K562 (cell line): ENCODE results near the gene PPFIA3. TPM values are rescaled to one million over a fixed set of nuclear protein-coding genes. Genes with fewer than 3 reads are reported as not detected.

Source experiments
- ARID2 ChIP-seq: fragments of 450-650 bp; IDR thresholded peaks from 2 replicates; pipeline ENCODE4 v1.6.1; 2017; ENCODE audit warnings: antibody characterized with exemption, mild to moderate bottlenecking
- CHCHD3 ChIP-seq: fragments of 250-450 bp; sonication (Bioruptor Pico); IDR thresholded peaks from 2 replicates; pipeline ENCODE4 v2.1.2; 2022; ENCODE audit warnings: mild to moderate bottlenecking
- CTBP1 ChIP-seq: fragments of 450-650 bp; IDR thresholded peaks from 2 replicates; pipeline ENCODE4 v1.6.1; 2016; ENCODE audit warnings: borderline replicate concordance
- DACH1 ChIP-seq: fragments of 450-650 bp; IDR thresholded peaks from 2 replicates; pipeline ENCODE4 v1.6.1; 2018; ENCODE audit not compliant: partially characterized antibody
- HMGXB4 ChIP-seq: sonication (generic); formaldehyde crosslinking; IDR thresholded peaks from 2 replicates; pipeline ENCODE4 v1.8.1; 2023; ENCODE audit warnings: mild to moderate bottlenecking, missing genetic modification reagents
- IFI16 ChIP-seq: fragments of 250-450 bp; sonication (Bioruptor Pico); IDR thresholded peaks from 2 replicates; pipeline ENCODE4 v2.1.2; 2022; ENCODE audit warnings: mild to moderate bottlenecking, inconsistent platforms
- KLF1 ChIP-seq: fragments of 450-650 bp; IDR thresholded peaks from 2 replicates; pipeline ENCODE4 v1.6.1; 2016; ENCODE audit warnings: missing genetic modification characterization, missing compliant biosample characterization
- NRF1 ChIP-seq, 2 experiments: fragments of 450-650 bp; IDR thresholded peaks in 1 of 2; conservative IDR thresholded peaks in 1 of 2; 2 replicates each; pipeline ENCODE4 v1.6.1; 2014; ENCODE audit warnings: mild to moderate bottlenecking in 2 of 2
- POLR2G ChIP-seq: fragments of 200-400 bp; formaldehyde crosslinking; IDR thresholded peaks from 2 replicates; pipeline ENCODE4 v1.6.1; 2017; ENCODE audit warnings: low read depth, mild to moderate bottlenecking, antibody characterized with exemption, low read length, moderate library complexity
- PTTG1 ChIP-seq: fragments of 450-650 bp; IDR thresholded peaks from 2 replicates; pipeline ENCODE4 v1.6.1; 2016; ENCODE audit warnings: low read depth, mild to moderate bottlenecking, missing genetic modification characterization, missing compliant biosample characterization
- REST ChIP-seq, 2 experiments: fragments of 450-650 bp; formaldehyde crosslinking in 1 of 2; IDR thresholded peaks; 2 replicates each; pipeline versions ENCODE4 v1.4.0 to v1.6.1; 2014 to 2020; ENCODE audit warnings: mild to moderate bottlenecking in 2 of 2, borderline replicate concordance in 1 of 2, low read depth in 1 of 2
- STAG1 ChIP-seq: sonication (generic); formaldehyde crosslinking; IDR thresholded peaks from 2 replicates; pipeline ENCODE4 v1.5.0; 2020; ENCODE audit warnings: missing genetic modification reagents, borderline replicate concordance
- ZNF140 ChIP-seq: fragments of 250-450 bp; sonication (Bioruptor Pico); IDR thresholded peaks from 2 replicates; pipeline ENCODE4 v1.8.0; 2021; ENCODE audit warnings: moderate library complexity, mild to moderate bottlenecking, inconsistent platforms
- ZNF639 ChIP-seq, 2 experiments: fragments of 200-800 bp in 1 of 2; sonication (Bioruptor generic) in 1 of 2; sonication (generic) in 1 of 2; formaldehyde crosslinking in 1 of 2; IDR thresholded peaks in 1 of 2; conservative IDR thresholded peaks in 1 of 2; 2 replicates each; pipeline versions ENCODE4 v1.5.0 to v1.6.1; 2016 to 2020; ENCODE audit warnings: missing compliant biosample characterization in 1 of 2, missing genetic modification characterization in 1 of 2, missing genetic modification reagents in 1 of 2
- ZZZ3 ChIP-seq: fragments of 450-650 bp; IDR thresholded peaks from 2 replicates; pipeline ENCODE4 v1.6.1; 2016; ENCODE audit warnings: antibody characterized with exemption, mild to moderate bottlenecking, moderate library complexity
- polyA plus RNA-seq, 8 experiments: library from polyadenylated mRNA; depleted of rRNA in 4 of 8; stranded (reverse) in 5 of 8; unstranded in 3 of 8; fragments of >200 nt; fragmentation: Nextera tagmentation in 2 of 8; fragmentation: Illumina TruSeq in 1 of 8; extraction: Ambion mirVana in 2 of 8; extraction: Trizol in 1 of 8; gene quantifications; 2 replicates each; pipeline versions ENCODE4 v1.2.1 to v1.2.3, GENCODE V29; 2011 to 2014; ENCODE audit warnings: inconsistent platforms in 1 of 8, missing spikeins in 1 of 8
- total RNA-seq, 7 experiments: library from RNA; depleted of rRNA in 6 of 7; stranded (reverse); fragments of >200 nt in 6 of 7; fragmentation: Illumina TruSeq in 2 of 7; extraction: Trizol in 2 of 7; gene quantifications; 2 replicates each; pipeline versions ENCODE4 v1.2.1 to v1.2.3, GENCODE V29; 2011 to 2021; ENCODE audit warnings: low replicate concordance in 1 of 7

The PPFIA3 gene
- total and polyA plus RNA-seq, 9 of the 15 experiments (the other 6 are each of a cell fraction or from before 2014, with no cell fraction given), result 0.10 to 53.0 (median 17.6) TPM

GRCh38 chr19:49085020-49085867 is 34.1 kb upstream of the PPFIA3 start, which contains the start of gene SNRNP70 (continued):
- TF ChIP-seq REST (IDR thresholded peaks at IDR 0.05; ENCODE audit: borderline replicate concordance) (no peak), REST (CRISPR knock-in tag; IDR thresholded peaks at IDR 0.05; ENCODE audit: low read depth) (peak; percentile 80; the same call in 1 of the 2 replicates), ZZZ3 (peak; percentile 90), ZNF639 (CRISPR knock-in tag; conservative IDR thresholded peaks at IDR 0.05 in 1 of 2, IDR thresholded peaks at IDR 0.05 in 1 of 2) (peak in 1 of 2 experiments; percentile 83; a peak in 2 of 4 replicates), DACH1 (no peak), CHCHD3 (0 out of 2 replicates have a peak, but pooled peaks have one; percentile 75), PTTG1 (tag) (no peak), HMGXB4 (CRISPR knock-in tag) (peak; percentile 91; the same call in 1 of the 2 replicates), KLF1 (tag) (peak; percentile 59; the same call in 1 of the 2 replicates), IFI16 (CRISPR knock-in tag) (no peak), POLR2G (peak; percentile 99), ZNF140 (CRISPR knock-in tag) (no peak), STAG1 (CRISPR knock-in tag) (no peak), NRF1 (conservative IDR thresholded peaks at IDR 0.05 in 1 of 2, IDR thresholded peaks at IDR 0.05 in 1 of 2) (peak; percentile 100), ARID2 (no peak), CTBP1 (peak; percentile 76)
